Lower leg skin (tissue), 3 donors: ENCODE results near the gene USP7.

ENCODE experiments used
- POLR2A ChIP-seq, 2 donors: fragments of 450-650 bp; IDR thresholded peaks; one replicate each; pipeline ENCODE4 v1.6.1; 2016 to 2017; ENCODE audit warnings: antibody characterized with exemption in 2 of 2, mild to moderate bottlenecking in 1 of 2, moderate library complexity in 1 of 2
- TF ChIP-seq, protein P1 (sequence below), 3 donors: fragments of 450-650 bp; IDR thresholded peaks; one replicate each; pipeline ENCODE4 v1.5.1; 2016; ENCODE audit warnings: antibody characterized with exemption in 3 of 3, mild to moderate bottlenecking in 3 of 3, moderate library complexity in 2 of 3

DNA sequence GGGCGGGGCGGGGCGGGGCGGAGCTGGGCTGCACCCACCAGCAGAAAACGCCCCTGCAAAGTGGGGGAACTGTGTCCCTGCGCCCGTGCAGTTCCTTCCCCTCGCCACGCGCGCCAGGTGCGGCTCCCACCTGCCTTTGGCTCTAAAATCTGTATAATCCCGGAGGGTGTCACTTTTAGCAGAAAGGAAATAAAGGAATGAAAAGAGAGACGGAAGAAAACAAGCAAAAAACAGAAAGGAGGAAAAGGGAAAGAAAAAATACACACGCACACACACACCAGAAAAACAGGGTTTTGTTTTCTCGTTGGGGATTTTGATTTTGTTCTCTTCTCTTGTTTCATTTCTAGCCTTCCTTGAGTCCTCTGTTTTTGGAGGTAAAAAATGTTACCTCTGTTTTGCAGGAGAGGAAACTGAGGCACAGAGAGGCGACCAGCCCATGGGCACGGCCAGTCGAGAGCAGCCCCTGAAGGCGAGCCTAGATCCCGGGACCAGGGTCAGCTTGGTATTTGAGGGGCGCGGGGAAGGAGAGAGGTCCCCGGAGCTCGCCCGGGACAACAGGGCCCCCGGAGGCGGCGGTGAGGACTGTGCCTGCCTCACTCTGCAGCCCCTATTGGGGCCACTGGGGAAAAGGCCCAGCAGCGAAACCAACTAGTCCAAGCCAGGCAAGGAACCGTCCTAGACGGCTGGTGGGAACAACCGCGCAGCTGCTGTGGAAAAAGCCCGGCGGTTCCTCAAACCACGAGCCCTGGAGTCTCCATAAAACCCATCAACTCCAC lies 94.3 kb downstream of the USP7 start:
- TF ChIP-seq, protein P1, sequence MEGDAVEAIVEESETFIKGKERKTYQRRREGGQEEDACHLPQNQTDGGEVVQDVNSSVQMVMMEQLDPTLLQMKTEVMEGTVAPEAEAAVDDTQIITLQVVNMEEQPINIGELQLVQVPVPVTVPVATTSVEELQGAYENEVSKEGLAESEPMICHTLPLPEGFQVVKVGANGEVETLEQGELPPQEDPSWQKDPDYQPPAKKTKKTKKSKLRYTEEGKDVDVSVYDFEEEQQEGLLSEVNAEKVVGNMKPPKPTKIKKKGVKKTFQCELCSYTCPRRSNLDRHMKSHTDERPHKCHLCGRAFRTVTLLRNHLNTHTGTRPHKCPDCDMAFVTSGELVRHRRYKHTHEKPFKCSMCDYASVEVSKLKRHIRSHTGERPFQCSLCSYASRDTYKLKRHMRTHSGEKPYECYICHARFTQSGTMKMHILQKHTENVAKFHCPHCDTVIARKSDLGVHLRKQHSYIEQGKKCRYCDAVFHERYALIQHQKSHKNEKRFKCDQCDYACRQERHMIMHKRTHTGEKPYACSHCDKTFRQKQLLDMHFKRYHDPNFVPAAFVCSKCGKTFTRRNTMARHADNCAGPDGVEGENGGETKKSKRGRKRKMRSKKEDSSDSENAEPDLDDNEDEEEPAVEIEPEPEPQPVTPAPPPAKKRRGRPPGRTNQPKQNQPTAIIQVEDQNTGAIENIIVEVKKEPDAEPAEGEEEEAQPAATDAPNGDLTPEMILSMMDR (IDR thresholded peaks at IDR 0.05): no peak
- no peak for TF ChIP-seq POLR2A (IDR thresholded peaks at IDR 0.05)
